OCI-LY3 (cell line): Measurements from ENCODE around the gene RFC5.

Experiments used
- EZH2phosphoT487 ChIP-seq: fragments of 200-600 bp; shearing (Covaris generic); IDR thresholded peaks from 2 replicates; pipeline ENCODE4 v1.6.1; 2018; ENCODE audit warnings: antibody characterized with exemption, mixed run types, low read depth
- TF ChIP-seq, protein P1 (sequence below): fragments of 200-600, 300-600 bp; sonication (generic); IDR thresholded peaks from 2 replicates; pipeline ENCODE4 v1.5.1; 2014; ENCODE audit warnings: antibody characterized with exemption, low read length, low read depth

DNA sequence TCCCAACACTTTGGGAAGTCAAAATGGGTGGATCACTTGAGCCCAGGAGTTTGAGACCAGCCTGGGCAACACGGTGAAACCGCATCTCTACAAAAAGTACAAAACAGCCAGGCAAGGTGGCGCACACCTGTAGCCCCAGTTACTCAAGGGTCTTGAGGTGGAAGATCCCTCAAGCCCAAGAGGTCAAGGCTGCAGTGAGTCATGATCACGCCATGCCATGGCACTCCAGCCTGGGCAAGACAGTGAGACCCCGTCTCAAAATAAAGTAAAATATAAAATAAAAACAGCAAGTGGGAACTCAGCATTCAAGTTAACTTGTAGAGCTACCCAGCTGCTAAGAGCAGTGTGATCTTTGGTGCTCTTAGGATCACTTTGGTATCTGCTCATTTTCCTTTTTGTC lies 12.7 kb downstream of the RFC5 start:
- TF ChIP-seq, protein P1, sequence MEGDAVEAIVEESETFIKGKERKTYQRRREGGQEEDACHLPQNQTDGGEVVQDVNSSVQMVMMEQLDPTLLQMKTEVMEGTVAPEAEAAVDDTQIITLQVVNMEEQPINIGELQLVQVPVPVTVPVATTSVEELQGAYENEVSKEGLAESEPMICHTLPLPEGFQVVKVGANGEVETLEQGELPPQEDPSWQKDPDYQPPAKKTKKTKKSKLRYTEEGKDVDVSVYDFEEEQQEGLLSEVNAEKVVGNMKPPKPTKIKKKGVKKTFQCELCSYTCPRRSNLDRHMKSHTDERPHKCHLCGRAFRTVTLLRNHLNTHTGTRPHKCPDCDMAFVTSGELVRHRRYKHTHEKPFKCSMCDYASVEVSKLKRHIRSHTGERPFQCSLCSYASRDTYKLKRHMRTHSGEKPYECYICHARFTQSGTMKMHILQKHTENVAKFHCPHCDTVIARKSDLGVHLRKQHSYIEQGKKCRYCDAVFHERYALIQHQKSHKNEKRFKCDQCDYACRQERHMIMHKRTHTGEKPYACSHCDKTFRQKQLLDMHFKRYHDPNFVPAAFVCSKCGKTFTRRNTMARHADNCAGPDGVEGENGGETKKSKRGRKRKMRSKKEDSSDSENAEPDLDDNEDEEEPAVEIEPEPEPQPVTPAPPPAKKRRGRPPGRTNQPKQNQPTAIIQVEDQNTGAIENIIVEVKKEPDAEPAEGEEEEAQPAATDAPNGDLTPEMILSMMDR: no peak
- no peak for TF ChIP-seq EZH2phosphoT487
